Spleen (tissue), 11 donors: ENCODE data around the gene JOSD2. TPM values are rescaled to one million over a fixed set of nuclear protein-coding genes. Genes with fewer than 3 reads are reported as not detected.
A peak's percentile ranks its signal among the peaks of the same experiment; 100 is the strongest.

Experiments
- DNase-seq: peaks from one replicate; pipeline ENCODE4 v3.0.0-alpha.2; 2020
- H3K27ac ChIP-seq, 8 donors: fragments of 200-600 bp; sonication (generic) in 7 of 8; 1 replicate in 4 of 8; 2 replicates in 4 of 8; pipeline versions ENCODE4 v1.5.0 to v1.8.0; 2016 to 2021; ENCODE audit warnings: inconsistent platforms in 4 of 8, mild to moderate bottlenecking in 4 of 8, moderate library complexity in 1 of 8
- H3K27me3 ChIP-seq, 7 donors: fragments of 200-600 bp; sonication (generic) in 6 of 7; replicated peaks in 1 of 7; 1 replicate in 4 of 7; 2 replicates in 3 of 7; pipeline versions ENCODE4 v1.5.0 to v1.8.0; 2016 to 2021; ENCODE audit warnings: inconsistent platforms in 3 of 7, mild to moderate bottlenecking in 1 of 7
- H3K36me3 ChIP-seq, 6 donors: fragments of 200-600 bp; sonication (generic) in 5 of 6; 1 replicate in 4 of 6; 2 replicates in 2 of 6; pipeline versions ENCODE4 v1.5.0 to v1.8.0; 2016 to 2021; ENCODE audit warnings: inconsistent platforms in 2 of 6
- H3K4me1 ChIP-seq, 6 donors: fragments of 200-600 bp; sonication (generic) in 5 of 6; 1 replicate in 3 of 6; 2 replicates in 3 of 6; pipeline versions ENCODE4 v1.5.0 to v1.8.0; 2016 to 2021; ENCODE audit warnings: inconsistent platforms in 3 of 6
- H3K4me3 ChIP-seq, 8 donors: fragments of 200-600 bp; sonication (generic) in 7 of 8; 1 replicate in 4 of 8; 2 replicates in 4 of 8; pipeline versions ENCODE4 v1.5.0 to v1.8.0; 2016 to 2021; ENCODE audit warnings: inconsistent platforms in 4 of 8, mild to moderate bottlenecking in 4 of 8, moderate library complexity in 2 of 8
- H3K9me3 ChIP-seq, 8 donors: fragments of 200-600 bp; sonication (generic) in 7 of 8; 1 replicate in 4 of 8; 2 replicates in 4 of 8; pipeline versions ENCODE4 v1.5.0 to v1.8.0; 2016 to 2021; ENCODE audit warnings: inconsistent platforms in 4 of 8
- POLR2A ChIP-seq, 3 donors: fragments of 450-650 bp; IDR thresholded peaks; one replicate each; pipeline ENCODE4 v1.5.1; 2017; ENCODE audit warnings: antibody characterized with exemption in 3 of 3, mild to moderate bottlenecking in 1 of 3
- POLR2AphosphoS5 ChIP-seq, 3 donors: sonication (generic); formaldehyde crosslinking; IDR thresholded peaks; one replicate each; pipeline ENCODE4 v1.5.1; 2017; ENCODE audit warnings: antibody characterized with exemption in 3 of 3
- WGBS, 5 donors: extraction: QIAGEN DNeasy Blood & Tissue Kit in 3 of 5; methylation state at CpG; one replicate each; pipeline versions ENCODE4 v1.1.5 to v1.1.7; 2013 to 2018; 5-methylcytosine and 5-hydroxymethylcytosine counted together
- intact Hi-C: fragments of 100-400 bp; cut with DNase I; formaldehyde crosslinking; loops from one replicate; pipeline ENCODE4 v1.15.0; 2023; ENCODE audit warnings: low total_unique reads
- polyA plus RNA-seq, 3 donors: library from polyadenylated mRNA; stranded (reverse); fragments of 200-250 nt; gene quantifications; one replicate each; pipeline ENCODE4 v1.2.1, GENCODE V29; 2013
- total RNA-seq, 7 donors: library from RNA; depleted of rRNA in 3 of 7; stranded (reverse); fragments of >200 nt in 3 of 7; fragmentation: NEBNext Ultra II Directional in 4 of 7; extraction: Animal tissue kit (Norgen Biotek cat#: 25700) in 4 of 7; gene quantifications; one replicate each; pipeline versions ENCODE4 v1.1.0 to v1.2.1, GENCODE V29; 2016 to 2021
- TF ChIP-seq, protein P1 (sequence below), 11 experiments: fragments of 200-600 bp in 7 of 11; fragments of 450-650 bp in 4 of 11; sonication (generic) in 4 of 11; IDR thresholded peaks in 8 of 11; conservative IDR thresholded peaks in 3 of 11; 1 replicate in 7 of 11; 2 replicates in 4 of 11; pipeline versions ENCODE4 v1.4.0 to v1.8.0; 2016 to 2021; ENCODE audit warnings: antibody characterized with exemption in 11 of 11, inconsistent platforms in 4 of 11, mild to moderate bottlenecking in 1 of 11
- donor health status: healthy with polysubstance abuse.
- donor health status: DM: no; HTN: no; CAD: no; lungs with moderate emphysema.
- donor health status: DM: no; HTN: no; CAD: no.
- donor health status: Bipolar disorder and iron deficiency.
- donor health status: healthy.
- donor health status: DM: no; HTN: no; CAD: no.
- donor health status: DM: yes; HTN: yes; CAD: no.

JOSD2 gene
- total and polyA plus RNA-seq, 10 donors, result 21.4 to 54.3 (median 30.7) TPM

DNA sequence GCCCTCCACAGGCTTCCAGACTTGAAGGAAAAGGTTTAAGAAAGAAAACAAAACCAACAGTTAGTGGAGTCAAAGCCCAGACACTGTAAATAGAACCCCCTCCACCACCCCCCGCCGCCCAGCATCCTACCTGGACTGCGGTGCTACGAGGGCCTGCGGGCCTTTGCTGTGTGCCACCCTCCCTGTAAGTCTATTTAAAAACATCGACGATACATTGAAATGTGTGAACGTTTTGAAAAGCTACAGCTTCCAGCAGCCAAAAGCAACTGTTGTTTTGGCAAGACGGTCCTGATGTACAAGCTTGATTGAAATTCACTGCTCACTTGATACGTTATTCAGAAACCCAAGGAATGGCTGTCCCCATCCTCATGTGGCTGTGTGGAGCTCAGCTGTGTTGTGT lies 28.1 kb downstream of the JOSD2 start:
- H3K27me3 ChIP-seq, result peaks cover 0 to 11% (median 0%) of the 10 kb centered on the region in 7 donors
- no peak overlapping the region for H3K27ac ChIP-seq
- peaks cover 3 to 76% (median 60%) of the 10 kb centered on the region in 6 donors for H3K36me3 ChIP-seq
- H3K9me3 ChIP-seq, result no peaks in the 10 kb centered on the region
- peak; percentile 18 for DNase-seq
- 90 to 94% (median 94%) methylated on average over 10 of the region's 10 CpGs for WGBS, 5 donors
- no peak overlapping the region for H3K4me3 ChIP-seq
- intact Hi-C loops, result no loop called here
- peaks cover 4 to 30% (median 11%) of the 10 kb centered on the region in 6 donors for H3K4me1 ChIP-seq
- TF ChIP-seq, protein P1, sequence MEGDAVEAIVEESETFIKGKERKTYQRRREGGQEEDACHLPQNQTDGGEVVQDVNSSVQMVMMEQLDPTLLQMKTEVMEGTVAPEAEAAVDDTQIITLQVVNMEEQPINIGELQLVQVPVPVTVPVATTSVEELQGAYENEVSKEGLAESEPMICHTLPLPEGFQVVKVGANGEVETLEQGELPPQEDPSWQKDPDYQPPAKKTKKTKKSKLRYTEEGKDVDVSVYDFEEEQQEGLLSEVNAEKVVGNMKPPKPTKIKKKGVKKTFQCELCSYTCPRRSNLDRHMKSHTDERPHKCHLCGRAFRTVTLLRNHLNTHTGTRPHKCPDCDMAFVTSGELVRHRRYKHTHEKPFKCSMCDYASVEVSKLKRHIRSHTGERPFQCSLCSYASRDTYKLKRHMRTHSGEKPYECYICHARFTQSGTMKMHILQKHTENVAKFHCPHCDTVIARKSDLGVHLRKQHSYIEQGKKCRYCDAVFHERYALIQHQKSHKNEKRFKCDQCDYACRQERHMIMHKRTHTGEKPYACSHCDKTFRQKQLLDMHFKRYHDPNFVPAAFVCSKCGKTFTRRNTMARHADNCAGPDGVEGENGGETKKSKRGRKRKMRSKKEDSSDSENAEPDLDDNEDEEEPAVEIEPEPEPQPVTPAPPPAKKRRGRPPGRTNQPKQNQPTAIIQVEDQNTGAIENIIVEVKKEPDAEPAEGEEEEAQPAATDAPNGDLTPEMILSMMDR (IDR thresholded peaks at IDR 0.05 in 8 of 11, conservative IDR thresholded peaks at IDR 0.05 in 3 of 11), result no peak
- no peak for TF ChIP-seq POLR2AphosphoS5 (IDR thresholded peaks at IDR 0.05)
- TF ChIP-seq POLR2A (IDR thresholded peaks at IDR 0.05), result no peak

DNA sequence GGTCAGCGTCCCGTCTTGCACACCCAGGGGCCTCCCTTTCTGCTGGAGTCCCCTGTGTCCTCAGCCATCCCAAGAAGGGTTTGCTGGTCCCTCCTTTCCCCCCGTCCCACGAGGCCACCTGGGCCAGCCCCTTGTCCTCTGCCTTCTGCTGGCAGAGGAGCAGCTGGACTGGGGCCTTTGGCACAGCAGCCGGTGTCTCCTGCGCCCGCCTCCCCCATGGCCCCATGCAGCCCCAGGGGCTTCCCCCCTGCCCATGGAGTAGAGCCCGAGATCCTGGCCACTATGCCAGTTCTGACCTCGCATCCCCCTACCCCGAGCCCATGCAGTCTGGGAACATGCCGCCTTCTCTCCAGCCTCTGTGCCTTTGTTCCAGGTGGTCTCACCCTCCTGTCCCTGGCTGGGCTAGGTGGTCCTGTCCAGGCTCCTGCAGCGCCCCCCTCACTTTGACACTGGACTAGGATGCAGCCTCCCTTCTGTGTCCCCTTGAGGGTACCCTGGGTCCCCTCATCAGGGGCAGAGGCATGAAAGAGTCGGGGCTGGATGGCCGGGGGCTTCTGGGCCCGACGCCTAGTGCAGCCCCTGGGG lies 28.6 kb downstream of the JOSD2 start:
- Histone ChIP-seq H3K36me3 (peaks cover 3 to 78% (median 61%) of the 10 kb centered on the region in 6 donors), H3K4me1 (peaks cover 10 to 31% (median 17%) of the 10 kb centered on the region in 6 donors), H3K4me3 (no peak overlapping the region), H3K9me3 (no peaks in the 10 kb centered on the region), H3K27me3 (peaks cover 0 to 6% (median 0%) of the 10 kb centered on the region in 7 donors), H3K27ac (no peak overlapping the region)
- peak; percentile 41 for DNase-seq
- WGBS, 5 donors, result 82 to 93% (median 87%) methylated on average over 15 to 16 of the region's 16 CpGs
- intact Hi-C loops, result no loop called here
- TF ChIP-seq, protein P1 (IDR thresholded peaks at IDR 0.05 in 8 of 11, conservative IDR thresholded peaks at IDR 0.05 in 3 of 11), result no peak
- TF ChIP-seq POLR2AphosphoS5 (IDR thresholded peaks at IDR 0.05) (no peak), POLR2A (IDR thresholded peaks at IDR 0.05) (no peak)

DNA sequence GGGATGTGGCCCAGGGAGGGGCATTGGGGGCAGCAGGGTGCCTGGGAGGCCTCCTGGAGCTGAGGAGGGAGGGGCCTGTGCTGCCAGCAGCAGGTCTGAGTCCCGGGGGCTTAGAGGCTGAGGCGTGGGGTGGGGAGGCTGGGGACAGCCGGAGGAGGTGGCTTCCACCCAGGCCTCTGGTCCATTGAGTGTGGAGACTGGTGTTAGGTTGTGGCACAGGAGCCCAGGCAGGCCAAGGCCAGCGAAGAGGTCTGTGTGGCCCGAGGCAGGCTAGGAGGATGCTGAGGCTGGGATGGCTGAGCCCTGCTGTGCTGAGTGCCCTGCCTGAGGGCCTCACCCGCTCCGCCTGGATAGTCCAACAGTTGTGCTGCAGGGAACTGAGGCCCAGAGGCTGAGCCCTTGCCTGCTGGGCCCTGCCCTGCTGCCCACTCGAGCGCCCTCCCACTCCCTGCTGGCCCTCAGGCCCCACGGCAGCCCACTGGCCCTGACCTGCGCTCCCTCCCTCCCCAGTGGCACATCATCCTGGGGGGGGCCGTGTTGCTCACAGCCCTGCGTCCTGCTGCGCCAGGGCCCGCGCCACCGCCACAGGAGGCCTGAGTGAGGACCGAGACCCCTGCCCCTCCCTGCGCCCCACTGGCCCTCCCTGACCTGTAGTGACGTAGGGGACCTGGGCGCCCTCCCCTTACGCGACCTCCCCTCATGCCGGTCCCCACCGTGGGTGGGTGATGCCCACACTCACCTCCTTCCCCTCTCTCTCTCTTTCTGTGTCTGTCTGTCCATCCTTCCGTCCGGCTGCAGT lies 29.4 kb downstream of the JOSD2 start:
- no peak overlapping the region for H3K27ac ChIP-seq
- no peak overlapping the region for H3K4me3 ChIP-seq
- TF ChIP-seq, protein P1 (IDR thresholded peaks at IDR 0.05 in 8 of 11, conservative IDR thresholded peaks at IDR 0.05 in 3 of 11), result no peak
- no peak for TF ChIP-seq POLR2A (IDR thresholded peaks at IDR 0.05)
- peaks cover 13 to 35% (median 24%) of the 10 kb centered on the region in 6 donors for H3K4me1 ChIP-seq
- 92 to 98% (median 94%) methylated on average over 15 to 27 of the region's 27 CpGs for WGBS, 5 donors
- peaks cover 3 to 78% (median 61%) of the 10 kb centered on the region in 6 donors for H3K36me3 ChIP-seq
- H3K9me3 ChIP-seq, result no peaks in the 10 kb centered on the region
- H3K27me3 ChIP-seq, result no peaks in the 10 kb centered on the region
- peak; percentile 67 for DNase-seq
- intact Hi-C loops, result no loop called here
